Keratinocyte (primary cell): ENCODE results near the gene ZC3H7A.

Source experiments
- EZH2 ChIP-seq: IDR thresholded peaks from one replicate; pipeline ENCODE4 v1.6.1; 2012; ENCODE audit warnings: inconsistent platforms, mild to moderate bottlenecking, low read length, moderate library complexity
- TF ChIP-seq, protein P1 (sequence below), 3 experiments: IDR thresholded peaks in 1 of 3; conservative IDR thresholded peaks in 1 of 3; optimal IDR thresholded peaks in 1 of 3; 2 replicates in 2 of 3; 3 replicates in 1 of 3; pipeline versions ENCODE3 to v1.5.1; 2011; ENCODE audit warnings: low read length in 3 of 3, mild to moderate bottlenecking in 3 of 3, moderate library complexity in 2 of 3, control low read depth in 1 of 3, inconsistent platforms in 1 of 3; ENCODE audit not compliant: insufficient read depth in 2 of 3; ENCODE audit errors: extremely low read depth in 1 of 3

DNA sequence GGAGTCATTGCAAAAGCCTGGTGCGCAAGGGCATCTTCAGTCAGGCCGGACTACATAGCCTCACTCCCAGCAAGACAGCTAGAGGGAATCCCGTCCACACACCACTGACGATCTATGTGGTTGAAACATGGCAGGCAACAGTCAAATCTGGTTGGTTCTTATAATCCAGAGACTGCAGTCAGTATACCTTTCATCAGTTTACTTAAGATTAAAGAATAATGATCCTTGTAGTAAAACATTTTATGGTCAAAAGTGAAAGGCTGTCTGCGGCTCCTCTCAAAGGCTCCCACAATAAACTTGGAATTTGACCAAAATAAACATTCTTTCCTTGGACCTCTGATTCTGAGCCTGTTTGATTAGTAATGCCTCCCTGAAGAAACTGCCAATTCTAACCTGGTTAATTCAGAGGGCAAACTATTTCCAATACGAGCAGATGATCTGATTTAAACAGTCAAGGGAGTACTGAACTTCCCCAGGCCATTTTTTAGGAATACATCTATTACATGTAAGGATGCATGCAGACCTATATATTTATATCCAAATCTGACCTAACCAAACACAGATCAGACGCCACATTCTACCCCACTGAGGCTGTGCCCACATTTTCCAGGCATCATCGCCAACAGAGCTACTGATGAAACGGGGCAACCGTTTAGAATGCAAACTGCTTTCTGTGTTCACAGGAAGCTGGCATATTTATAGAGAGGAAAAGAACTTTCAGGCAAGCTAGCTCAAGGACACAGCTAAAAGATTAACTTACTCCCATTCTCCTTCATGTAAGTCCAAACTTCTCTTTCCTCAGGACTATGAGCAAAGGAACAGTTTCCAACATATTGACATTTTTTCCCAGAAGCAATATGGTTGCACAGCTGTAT lies 39.1 kb downstream of the ZC3H7A start:
- TF ChIP-seq, protein P1, sequence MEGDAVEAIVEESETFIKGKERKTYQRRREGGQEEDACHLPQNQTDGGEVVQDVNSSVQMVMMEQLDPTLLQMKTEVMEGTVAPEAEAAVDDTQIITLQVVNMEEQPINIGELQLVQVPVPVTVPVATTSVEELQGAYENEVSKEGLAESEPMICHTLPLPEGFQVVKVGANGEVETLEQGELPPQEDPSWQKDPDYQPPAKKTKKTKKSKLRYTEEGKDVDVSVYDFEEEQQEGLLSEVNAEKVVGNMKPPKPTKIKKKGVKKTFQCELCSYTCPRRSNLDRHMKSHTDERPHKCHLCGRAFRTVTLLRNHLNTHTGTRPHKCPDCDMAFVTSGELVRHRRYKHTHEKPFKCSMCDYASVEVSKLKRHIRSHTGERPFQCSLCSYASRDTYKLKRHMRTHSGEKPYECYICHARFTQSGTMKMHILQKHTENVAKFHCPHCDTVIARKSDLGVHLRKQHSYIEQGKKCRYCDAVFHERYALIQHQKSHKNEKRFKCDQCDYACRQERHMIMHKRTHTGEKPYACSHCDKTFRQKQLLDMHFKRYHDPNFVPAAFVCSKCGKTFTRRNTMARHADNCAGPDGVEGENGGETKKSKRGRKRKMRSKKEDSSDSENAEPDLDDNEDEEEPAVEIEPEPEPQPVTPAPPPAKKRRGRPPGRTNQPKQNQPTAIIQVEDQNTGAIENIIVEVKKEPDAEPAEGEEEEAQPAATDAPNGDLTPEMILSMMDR (optimal IDR thresholded peaks at IDR 0.05 in 1 of 3, IDR thresholded peaks at IDR 0.05 in 1 of 3, conservative IDR thresholded peaks at IDR 0.05 in 1 of 3; ENCODE audit: extremely low read depth in 1 of 3, insufficient read depth in 2 of 3, low read length in 3 of 3), result no peak
- no peak for TF ChIP-seq EZH2
